ENCODE data around the gene ZBTB5.
A peak's percentile ranks its signal among the peaks of the same experiment; 100 is the strongest.

Gene ZBTB5

DNA sequence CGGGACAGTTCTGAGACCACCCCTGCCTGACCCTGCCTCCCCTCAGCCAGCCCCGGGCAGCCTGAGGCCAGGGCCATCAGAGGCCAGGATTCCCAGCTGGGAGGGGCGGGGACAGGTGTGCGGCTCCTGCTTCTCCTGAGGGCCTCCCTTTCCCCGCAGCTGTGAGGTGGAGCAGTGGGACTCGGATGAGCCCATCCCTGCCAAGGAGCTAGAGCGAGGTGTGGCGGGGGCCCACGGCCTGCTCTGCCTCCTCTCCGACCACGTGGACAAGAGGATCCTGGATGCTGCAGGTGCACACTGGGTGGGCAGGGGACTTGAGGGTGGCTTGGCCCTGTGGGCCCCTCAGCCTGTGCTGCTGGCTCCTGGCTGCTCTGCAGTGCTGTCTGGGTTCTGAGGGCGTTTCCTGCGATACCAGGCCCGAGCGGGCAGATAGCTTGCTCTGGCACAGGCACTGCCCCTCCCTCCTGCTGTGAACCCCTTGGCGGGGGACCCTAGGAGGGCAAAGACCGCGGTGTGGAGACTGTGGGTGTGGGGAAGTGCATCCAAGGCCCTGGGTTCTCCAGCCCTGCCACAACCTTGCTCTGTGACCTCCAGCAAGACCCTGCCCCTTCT is 40.5 kb downstream of the ZBTB5 start:
- DNase-seq (ENCODE audit: low read depth), result no peak

DNA sequence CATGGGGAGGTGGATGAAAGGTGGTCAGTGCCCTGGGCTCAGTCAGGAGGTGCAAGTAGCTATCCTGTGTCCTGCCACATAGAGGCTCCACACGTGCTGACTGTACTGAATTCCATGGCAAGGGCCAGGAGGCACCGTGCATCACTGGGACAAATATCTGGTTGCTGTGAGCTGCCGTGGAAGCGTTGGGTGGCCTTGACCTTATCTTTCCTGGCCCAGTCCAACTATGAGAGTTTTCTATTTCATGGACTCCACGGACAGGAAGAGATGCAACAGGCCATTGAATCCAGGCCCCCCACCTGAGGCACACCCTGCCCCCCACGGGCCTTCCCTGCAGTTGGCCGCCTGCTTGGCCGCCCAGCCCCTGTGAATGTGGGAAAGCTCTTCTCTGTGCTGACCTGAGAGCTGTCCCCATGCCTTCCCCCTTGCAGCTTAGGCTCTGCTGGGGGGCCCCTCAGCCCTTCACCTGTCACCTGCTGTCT is 41.0 kb downstream of the ZBTB5 start:
- no peak for DNase-seq (ENCODE audit: low read depth)

DNA sequence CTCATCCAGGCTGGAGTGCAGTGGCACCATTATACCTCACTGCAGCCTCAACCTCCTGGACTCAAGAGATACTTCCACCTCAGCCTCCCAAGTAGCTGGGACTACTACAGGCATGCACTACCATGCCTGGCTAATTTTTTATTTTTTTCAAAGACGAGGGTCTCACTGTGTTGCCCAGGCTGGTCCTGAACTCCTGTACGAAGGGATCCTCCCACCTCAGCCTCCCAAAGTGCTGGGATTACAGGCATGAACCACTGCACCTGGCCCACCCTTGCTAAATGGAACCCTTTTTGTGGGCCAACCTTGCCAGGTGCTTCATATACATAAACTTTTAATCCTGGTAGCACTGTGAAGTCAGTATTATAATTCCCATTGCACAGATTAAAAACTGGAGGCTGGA is 41.7 kb downstream of the ZBTB5 start:
- DNase-seq (ENCODE audit: low read depth), result no peak

DNA sequence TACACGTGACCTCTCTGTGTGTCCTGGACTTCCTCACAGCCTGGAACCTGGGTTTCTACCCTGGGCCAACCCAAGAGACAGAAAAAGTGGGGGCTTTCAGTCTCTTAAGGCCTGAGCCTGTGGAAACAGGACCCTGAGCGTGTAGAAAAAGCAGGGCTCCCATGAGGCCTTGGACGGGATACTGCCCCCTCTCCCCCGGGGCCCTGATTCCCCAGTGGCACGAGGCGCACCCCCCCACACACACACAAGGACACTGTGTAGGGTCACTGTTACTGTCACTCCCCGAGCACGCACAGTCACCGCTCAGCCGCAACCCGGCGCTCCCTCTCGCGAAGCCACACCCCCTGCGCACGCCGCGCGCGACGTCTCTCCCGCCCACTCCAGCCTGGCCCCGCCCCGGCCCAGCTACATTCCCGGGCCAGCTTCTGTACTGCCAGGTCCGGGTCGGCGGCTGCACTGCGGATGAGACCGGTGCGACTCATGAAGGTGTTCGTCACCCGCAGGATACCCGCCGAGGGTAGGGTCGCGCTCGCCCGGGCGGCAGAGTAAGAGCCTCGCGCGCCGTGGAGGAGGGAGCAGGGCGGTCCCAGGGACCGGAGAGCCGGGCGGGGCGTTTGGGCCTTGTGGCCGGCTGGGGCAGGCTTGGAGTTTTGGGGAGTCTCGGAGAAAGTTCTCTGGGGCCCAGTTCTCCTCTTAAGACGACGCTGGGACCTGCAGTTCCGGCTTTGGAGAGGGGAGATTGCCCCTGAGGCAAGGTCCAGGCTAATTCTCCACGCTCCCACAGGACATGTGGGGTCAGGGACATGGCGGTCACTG is 42.8 kb downstream of the ZBTB5 start, which contains the start of gene GRHPR:
Gene GRHPR (plus strand): TSS at position 408 of the 816 bp plus-strand sequence. CDS start 55 bp downstream, at position 463.
- peak; percentile 60 for DNase-seq (ENCODE audit: low read depth)

DNA sequence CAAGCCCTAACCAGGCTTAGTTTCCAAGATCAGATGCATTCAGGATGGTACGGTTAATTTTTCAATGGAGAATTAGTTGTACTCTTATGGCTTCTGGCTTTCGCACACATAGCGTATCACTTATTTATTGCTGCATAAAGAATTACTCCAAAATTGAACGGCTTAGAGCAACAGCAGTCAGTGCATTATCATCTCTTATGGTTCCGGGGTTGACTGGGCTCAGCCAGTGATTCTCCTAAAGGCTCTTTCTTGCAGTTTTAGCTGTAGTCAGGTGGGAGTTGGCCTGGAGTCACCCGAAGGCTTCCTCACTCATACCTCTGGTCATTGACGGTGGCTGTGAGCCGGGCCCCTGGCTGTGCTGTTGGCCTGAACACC is 43.3 kb downstream of the ZBTB5 start:
- DNase-seq (ENCODE audit: low read depth), result no peak

DNA sequence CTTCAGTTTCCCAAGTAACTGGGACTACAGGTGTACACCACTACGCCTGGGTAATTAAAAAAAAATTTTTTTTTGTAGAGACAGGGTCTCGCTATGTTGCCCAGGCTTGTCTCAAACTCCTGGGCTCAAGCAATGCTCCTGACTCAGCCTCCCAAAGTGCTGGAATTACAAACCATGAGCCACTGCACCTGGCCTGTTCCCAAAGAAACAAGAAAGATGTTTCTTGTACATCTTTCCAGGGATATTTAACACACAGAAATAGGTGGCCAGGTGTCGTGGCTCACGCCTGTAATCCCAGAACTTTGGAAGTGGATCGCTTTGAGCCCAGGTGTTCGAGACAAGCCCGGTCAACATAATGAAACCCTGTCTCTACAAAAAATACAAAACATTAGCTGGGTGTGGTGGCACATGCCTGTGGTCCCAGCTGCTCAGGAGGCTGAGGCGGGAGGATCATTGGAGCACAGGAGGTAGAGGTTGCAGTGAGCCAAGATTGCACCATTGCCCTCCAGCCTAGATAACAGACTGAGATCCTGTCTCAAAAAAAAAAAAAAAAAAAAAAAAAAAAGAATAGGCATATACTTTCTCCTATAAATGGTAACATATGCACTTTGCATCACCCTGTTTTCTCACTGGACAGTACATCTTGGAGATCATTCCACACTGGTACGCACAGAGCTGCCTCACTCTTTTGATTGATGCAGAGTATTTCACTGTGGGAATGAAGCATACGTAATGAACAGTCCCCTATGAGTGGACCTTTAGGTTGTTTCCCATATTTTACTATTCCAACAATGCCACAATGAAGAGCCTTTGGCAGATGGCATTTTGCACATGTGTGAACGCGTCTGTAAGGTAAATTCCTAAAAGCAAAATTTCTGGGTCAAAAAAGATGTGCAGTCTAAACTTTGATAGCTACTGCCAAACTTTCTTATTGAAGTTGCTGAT is 44.7 kb downstream of the ZBTB5 start:
- no peak for DNase-seq (ENCODE audit: low read depth)

DNA sequence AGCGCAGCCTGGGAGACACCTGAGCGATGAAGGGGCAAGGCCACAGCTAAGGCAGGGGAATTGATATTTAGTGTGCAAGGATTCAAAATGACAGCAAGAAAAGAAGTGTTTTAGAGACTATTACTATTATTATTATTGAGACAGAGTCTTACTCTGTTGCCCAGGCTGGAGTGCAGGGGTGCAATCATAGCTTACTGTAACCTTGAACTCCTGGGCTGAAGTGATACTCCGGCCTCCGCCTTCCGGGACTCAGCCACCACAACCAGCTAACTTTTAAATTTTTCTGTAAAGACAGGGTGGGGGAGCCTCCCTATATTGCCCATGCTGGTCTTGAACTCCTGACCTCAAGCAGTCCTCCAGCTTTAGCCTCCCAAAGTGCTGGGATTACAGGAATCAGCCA is 46.0 kb downstream of the ZBTB5 start:
- DNase-seq (ENCODE audit: low read depth), result no peak

DNA sequence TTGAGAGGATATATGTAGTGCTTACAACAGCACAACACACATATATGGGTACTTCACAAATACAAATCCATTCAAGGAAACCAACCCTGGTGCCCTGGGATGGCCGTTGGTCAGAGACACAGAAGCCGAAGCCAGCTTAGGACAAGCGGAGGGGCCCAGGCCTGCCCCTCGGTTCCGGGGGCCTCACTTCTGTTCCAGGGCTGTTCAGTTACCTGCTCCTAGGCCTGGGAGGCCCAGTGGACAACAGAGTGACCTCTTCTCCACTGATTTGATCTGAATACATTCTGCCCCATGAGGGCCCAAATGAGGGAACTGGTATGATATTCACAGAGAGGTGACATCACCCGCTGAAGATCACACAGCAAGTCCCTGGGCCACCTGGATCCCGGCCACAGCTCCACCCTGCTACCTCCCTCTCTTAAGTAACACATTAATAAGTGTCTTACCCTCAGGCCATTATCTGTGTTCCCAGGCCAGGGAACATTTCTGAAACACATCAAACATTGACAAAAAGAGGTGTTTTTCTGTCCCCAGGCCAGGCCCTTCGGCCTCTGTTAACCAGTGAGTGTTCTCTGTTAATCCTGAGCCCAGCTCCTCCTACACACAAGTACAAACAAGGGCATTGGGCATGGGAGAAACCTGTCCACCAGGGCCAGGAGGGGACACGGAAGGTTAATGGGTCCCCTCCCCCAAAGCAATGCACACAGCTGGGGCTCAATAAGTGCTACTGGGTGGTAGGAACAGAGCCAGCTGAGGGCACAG is 47.2 kb downstream of the ZBTB5 start:
- no peak for DNase-seq (ENCODE audit: low read depth)

DNA sequence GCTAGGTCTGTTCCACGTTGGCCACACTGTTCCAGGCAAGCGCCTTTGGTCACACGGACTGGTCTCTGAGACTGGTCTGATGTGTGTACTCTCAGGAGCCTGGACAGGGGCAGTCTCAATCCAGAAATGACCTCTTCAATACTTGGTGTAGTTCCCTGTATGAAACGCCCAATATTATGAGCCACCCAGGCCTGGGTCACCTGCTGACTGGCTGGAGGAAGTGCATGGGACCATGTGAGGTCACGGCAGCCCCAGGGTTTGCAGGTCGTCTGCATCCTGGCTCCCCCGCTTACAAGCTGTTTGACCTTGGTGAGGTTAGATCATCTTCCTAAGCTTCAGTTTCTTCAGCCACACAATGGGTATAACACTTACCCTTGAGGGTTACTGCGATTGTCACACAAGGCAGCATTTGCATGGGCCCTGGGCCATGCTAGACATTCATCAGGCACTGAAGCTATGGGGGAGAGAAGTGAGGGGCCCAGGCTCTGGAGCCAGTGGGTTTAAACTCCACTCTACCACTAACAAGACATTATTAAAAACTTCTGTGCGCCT is 47.9 kb downstream of the ZBTB5 start:
- DNase-seq (ENCODE audit: low read depth), result no peak

DNA sequence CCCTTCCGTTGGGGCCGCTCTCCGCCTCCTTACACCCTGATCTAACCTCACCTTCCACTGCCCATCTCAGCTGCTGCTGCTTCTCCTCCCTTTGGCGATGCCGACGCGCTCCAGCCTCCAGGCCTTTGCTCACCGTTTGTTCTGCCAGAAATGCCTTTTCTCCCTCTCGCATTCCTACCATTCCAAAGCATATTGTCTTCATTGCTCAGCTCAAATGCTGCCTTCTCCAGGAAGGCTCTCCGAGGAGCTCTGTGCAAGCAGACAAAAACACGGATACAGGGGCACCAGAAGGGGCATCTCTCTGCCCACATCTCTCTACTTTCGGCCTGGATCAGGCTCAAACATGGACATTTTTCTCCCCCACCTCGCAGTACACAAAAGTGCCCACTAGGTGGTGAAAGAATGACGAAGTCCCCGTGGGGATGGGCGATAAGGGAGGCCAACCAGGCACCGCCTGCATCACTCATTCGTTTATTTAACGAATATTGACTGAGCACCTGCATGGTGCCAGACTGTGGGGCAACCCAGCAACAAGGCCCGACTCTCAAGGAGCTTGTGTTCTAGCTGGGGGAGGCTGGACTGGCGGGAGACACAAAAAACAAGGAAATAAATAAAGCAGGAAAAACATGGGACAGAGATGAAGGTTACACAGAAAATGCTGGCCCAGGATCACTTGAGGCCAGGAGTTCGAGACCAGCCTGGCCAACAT is 50.1 kb downstream of the ZBTB5 start:
- DNase-seq (ENCODE audit: low read depth), result peak; percentile 78

DNA sequence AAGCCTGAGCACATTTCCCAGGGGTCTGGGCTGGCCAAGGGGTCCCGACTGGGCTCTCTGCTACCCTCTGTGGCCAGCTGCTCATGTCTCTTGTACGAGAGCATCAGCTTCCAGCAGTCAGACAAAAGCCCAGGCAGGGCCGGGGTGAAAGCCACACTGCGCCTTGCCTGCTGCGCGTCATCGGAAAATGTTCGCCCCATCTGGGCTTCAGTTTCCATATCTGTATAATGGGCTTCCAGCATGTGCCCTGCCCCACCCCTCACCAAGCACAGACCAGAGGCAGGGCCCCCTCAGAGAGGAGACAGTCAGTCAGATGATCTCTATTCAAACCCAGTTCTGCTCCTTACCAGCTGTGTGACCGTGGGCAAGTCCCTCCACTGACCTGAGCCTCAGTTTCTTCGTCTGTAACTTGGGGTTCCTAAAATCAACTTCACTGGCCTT is 50.7 kb downstream of the ZBTB5 start:
- no peak for DNase-seq (ENCODE audit: low read depth)

DNA sequence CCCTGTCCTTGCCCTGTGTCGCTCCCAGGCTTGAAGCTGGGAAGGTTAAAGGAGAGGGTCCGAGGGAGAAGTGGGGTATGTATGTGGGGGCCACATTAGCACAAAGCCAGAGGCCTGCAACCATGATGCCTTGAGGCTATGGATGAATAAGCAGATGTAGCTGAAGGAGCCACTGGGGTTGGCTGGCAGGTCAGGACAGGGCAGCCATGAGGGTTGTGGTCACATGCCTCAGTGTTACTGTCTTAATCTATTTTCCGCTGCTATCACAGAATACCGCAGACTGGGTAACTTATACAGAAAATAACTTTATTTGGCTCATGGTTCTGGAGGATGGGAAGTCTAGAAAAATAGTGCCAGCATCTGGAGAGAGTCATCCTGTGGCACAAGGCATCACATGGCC is 51.9 kb downstream of the ZBTB5 start:
- no peak for DNase-seq (ENCODE audit: low read depth)

DNA sequence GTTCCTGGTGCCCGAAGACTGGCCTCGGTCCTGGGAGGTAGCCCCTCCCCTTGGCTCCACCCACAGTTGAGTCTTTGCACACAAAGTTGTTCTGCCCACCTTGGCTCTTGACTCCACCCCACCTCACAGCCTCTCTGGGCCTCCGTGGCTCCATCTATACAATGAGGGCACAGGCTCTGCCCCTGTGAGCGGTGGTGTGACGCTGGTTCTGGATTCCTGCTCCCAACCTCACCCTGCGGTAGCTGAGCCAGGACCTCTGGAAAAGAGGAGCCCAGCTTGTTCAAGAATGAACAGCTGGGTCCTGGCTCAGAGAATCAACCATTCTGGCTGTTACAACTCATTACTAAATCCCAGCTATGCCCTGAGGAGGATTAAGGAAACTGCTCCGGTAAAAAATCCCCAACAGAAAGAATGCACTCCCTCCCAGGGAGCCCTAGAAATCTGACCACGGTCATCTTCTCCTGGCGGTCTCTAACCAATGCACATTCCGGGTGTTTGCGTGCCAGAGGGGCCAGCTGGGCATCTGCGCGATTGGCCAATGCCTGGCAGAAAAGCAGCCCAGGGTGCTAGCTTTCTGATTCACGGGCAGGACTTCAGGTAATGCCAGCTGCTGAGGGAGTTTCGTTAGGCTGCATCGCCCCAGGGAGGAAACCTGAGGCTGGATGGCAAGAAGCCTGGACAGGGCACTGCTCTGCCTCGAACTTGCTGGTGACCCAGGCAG is 52.7 kb downstream of the ZBTB5 start:
- DNase-seq (ENCODE audit: low read depth), result peak; percentile 61

DNA sequence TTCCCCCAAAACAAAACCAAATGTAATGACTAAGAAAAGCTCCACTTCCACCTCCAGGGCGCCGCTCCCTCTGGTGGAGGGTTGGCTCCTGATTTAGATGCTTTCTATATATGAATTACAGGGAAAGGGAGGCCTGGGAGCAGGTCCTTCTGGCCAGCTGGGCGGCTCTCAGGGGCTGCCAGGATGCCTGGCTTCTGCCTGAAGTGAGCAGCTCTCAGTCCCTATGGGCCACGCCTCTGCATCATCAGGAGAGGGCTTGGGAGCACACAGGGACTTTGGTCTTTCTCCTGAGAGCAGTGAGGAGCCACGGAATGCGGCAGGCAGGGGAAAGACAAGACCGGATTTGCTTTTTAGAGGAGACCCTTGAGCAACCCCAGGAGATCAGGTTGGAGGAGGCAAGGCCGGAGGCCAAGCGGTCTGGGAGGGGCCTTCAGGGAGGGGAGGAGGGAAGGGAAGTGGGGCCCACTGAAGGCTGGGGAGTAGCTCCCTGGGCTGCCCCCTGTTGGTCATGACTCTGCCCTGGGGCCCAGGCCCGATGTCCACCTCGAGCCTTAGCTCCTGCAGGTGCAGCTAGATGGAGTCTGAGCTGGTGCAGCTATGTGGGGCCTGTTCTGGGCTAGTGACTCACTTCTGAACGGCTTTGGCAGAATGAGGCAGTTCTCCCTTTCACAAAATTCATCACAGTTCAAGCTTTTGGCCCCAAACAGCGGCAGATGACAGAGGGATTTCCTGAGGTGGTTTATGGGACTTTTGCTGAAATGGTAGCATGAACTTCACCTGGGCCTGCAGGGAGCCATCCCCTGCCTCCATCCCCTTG is 54.1 kb downstream of the ZBTB5 start:
- DNase-seq (ENCODE audit: low read depth), result no peak

DNA sequence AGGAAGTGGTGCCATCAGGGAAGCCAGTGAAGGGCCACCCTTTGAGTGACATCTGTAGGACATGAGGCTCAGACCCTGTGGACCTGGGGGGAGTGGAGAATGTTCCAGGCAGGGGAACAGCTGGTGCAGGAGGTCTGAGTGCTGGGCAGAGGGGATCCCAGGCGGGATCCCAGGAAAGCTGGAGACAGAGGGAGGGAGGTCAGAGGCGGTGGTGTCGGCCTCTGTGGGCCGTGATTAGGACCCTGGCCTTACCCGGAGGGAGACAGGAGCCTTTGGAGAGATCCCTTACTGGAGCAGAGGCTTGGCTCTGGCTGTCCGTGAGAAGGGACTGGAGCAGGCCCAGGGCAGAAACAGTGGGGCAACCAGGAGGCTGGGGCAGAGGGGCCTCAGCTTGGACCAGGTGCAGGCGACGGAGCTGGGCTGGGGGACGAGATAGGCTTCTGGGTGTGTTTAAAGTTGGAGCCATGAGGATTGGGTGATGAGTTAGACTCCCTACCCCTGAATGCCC is 54.8 kb downstream of the ZBTB5 start:
- no peak for DNase-seq (ENCODE audit: low read depth)

DNA sequence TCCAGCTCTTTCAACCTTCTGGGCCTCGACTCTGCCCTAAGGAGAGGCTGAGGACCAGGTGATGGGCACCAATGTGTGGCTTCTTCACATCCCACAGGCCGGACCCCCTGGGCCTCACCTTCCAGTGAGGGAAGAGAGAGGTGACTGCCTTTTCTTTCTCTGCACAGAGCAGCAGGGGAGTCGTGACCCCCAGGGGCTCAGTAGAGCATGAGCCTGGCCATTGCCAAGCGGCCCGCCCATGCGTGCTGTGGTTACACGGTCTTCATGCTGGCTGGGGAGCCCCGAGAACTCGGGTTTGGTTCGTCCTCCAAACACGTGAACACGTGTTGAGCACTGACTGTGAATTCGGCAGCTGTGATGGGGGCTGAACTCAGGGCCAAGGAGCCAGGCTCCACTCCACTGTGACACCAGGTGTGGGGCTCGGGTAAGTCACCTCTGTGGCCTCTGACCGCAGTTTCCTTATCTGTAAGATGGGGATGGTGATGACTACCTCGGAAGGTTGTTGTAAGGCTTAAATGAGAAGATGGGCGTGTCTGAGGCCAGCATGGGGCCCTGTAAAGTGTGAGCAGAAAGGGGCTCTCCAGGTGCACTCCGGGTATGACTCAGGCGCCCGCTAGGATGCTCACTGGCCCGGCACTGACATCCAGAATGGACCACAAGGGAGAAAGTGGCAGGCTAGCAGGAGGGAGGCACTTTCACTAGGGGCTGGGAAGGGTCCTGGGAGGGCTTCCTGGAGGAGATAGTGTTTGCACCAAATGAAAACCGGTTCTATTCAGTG is 56.1 kb downstream of the ZBTB5 start:
- DNase-seq (ENCODE audit: low read depth), result no peak

DNA sequence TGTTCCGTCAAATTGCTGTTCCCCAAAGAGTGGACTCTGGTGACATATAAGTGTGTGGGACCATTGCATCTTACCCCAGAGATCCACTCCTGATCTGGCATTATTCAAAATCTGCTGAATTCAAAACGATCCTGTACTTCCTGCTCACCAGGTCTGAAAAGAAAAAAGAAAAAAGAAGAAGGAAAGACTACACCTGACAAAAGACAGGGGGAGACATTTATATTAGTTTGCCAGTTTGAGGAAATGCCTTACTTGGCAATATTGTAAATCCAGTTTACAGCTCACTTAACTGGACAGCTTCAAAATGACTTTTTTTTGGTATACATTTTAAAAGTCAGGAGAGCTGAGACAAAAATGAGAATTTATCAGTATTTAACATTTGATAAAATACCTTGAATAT is 57.8 kb downstream of the ZBTB5 start:
- DNase-seq (ENCODE audit: low read depth), result no peak

Data from HS-27A (cell line).